ENCODE data around the gene TRPM8. TPM values are rescaled to one million over a fixed set of nuclear protein-coding genes. Genes with fewer than 3 reads are reported as not detected.

Gene TRPM8
- total RNA-seq, 2 donors from 2014 or later, result 0.78 TPM; not detected in 1

Other genes starting within 250 kb of the TRPM8 start
- gene UGT1A9, start 245.5 kb upstream of the TRPM8 start, total RNA-seq, result not detected
- gene UGT1A7, start 235.5 kb upstream of the TRPM8 start, total RNA-seq, result not detected
- gene UGT1A6, start 224.5 kb upstream of the TRPM8 start, total RNA-seq, result under 1 TPM in 1 of 2 donors, not detected in 1; 0.33 TPM
- gene UGT1A5, start 204.5 kb upstream of the TRPM8 start, total RNA-seq, result not detected
- gene UGT1A4, start 198.6 kb upstream of the TRPM8 start, total RNA-seq, result 1 to 10 TPM in 1 of 2 donors, not detected in 1; 3.3 TPM
- not detected for gene UGT1A3, start 188.3 kb upstream of the TRPM8 start, total RNA-seq
- gene UGT1A1, start 157.1 kb upstream of the TRPM8 start, total RNA-seq, result not detected
- not detected for gene MROH2A, start 139.0 kb upstream of the TRPM8 start, total RNA-seq
- gene HJURP, start 62.8 kb upstream of the TRPM8 start, total RNA-seq, result 1 to 10 TPM in 1 of 2 donors, not detected in 1; 3.6 TPM
- not detected for gene SPP2, start 133.3 kb downstream of the TRPM8 start, total RNA-seq